Upper lobe of left lung (tissue), 4 donors: ENCODE data around the gene LARP7.
"Not testable (repeated sequence)": the region's sequence is repeated elsewhere in the genome, so short reads cannot be mapped to it uniquely, and the experiment has no call there.

Experiments
- EP300 ChIP-seq, 4 donors: sonication (generic); formaldehyde crosslinking; IDR thresholded peaks; one replicate each; pipeline ENCODE4 v1.5.1; 2017; ENCODE audit warnings: antibody characterized with exemption in 4 of 4, control low read depth in 2 of 4
- POLR2AphosphoS5 ChIP-seq, 2 donors: sonication (generic); formaldehyde crosslinking; IDR thresholded peaks; one replicate each; pipeline ENCODE4 v1.5.1; 2017; ENCODE audit warnings: antibody characterized with exemption in 2 of 2
- TF ChIP-seq, protein P1 (sequence below), 6 experiments: fragments of 450-650 bp in 4 of 6; fragments of 200-600 bp in 2 of 6; sonication (generic) in 2 of 6; IDR thresholded peaks; one replicate each; pipeline ENCODE4 v1.5.1; 2016 to 2019; ENCODE audit warnings: antibody characterized with exemption in 6 of 6

DNA sequence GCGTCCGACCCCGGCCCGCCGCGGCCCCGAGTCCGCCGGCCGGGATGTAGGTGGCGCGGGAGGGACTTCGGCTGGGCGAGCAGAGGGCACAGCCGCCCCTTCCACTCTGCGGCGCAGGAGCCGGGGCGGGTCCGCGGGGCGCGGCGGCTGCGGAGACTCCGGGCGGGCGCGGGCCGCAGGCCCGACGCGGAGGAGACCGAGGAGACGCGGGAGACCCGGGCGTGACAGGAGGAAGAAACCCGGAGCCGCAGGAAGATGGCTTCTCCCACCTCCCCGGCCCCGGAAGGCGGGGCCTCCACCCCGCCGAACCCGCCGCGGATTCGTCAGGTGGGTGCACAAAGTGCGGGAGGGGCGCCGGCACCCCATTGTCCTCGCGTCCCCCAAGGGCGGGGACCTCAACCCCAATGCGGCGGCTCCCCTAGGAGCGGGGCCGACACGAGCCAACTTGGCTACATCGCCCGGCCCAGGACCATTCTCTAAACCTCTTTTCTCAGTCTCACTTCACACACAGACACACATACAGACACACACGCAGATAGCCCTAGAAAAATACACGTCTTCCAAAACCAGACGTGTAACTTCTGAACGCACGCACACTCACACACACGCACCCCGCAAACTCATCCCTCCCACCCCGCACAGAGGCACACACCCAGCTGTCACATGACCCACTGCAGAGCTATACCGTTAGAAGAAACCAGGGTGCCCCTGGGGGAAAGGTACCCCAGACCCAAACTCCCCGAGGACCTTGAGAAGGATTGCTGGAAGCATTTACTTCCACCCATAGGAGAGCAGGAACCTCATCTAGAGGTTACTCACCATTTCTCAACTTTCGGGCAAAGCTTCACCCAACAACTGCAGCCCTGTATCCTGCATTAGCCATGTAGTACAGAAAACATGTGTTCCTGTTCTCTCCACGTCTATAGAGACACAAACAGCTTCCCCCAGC lies 69.2 kb downstream of the LARP7 start:
- TF ChIP-seq, protein P1, sequence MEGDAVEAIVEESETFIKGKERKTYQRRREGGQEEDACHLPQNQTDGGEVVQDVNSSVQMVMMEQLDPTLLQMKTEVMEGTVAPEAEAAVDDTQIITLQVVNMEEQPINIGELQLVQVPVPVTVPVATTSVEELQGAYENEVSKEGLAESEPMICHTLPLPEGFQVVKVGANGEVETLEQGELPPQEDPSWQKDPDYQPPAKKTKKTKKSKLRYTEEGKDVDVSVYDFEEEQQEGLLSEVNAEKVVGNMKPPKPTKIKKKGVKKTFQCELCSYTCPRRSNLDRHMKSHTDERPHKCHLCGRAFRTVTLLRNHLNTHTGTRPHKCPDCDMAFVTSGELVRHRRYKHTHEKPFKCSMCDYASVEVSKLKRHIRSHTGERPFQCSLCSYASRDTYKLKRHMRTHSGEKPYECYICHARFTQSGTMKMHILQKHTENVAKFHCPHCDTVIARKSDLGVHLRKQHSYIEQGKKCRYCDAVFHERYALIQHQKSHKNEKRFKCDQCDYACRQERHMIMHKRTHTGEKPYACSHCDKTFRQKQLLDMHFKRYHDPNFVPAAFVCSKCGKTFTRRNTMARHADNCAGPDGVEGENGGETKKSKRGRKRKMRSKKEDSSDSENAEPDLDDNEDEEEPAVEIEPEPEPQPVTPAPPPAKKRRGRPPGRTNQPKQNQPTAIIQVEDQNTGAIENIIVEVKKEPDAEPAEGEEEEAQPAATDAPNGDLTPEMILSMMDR (IDR thresholded peaks at IDR 0.05) = not testable (repeated sequence)
- TF ChIP-seq EP300, POLR2AphosphoS5 (IDR thresholded peaks at IDR 0.05): not testable (repeated sequence)
